ENCODE measurements around the gene PDPN.

The PDPN gene

GRCh38 chr1:13581446-13581845, 2.2 kb upstream of the PDPN start:
- no peak for DNase-seq

DNA sequence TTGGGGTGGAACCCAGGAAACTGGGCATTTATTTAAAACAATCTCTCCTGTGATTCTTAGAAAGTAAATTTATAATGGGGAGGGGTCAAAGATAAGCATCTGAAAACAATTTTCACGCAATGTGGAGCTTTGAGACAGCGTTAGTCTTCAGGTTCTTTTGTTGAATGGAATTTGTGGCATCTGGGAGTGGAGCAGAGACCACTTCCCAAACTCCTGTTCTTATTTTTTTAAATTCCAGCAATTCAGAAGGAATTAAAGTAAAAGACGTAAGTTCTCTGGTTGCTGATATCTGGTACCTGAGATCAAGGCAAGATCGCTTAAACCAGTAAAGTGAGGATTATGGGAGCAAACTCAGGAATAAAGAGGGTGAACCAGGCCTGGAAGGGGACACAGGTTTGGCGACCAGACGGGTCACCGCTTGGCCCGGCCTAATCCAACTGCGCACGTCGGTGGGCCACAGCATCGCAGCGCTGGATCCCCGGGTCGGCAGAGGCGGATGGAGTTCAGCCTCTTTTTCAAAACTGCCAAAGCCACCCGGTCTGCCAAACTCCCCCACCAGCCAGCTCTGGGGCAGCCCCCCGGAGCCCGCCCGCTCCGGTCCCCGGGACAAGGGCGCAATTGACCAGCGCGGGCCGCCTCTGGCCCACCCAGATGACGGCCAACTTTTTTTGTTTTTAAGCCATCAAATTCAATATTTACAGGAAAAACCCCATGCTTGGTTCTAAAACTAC, 754 bp upstream of the PDPN start:
- no peak for DNase-seq

DNA sequence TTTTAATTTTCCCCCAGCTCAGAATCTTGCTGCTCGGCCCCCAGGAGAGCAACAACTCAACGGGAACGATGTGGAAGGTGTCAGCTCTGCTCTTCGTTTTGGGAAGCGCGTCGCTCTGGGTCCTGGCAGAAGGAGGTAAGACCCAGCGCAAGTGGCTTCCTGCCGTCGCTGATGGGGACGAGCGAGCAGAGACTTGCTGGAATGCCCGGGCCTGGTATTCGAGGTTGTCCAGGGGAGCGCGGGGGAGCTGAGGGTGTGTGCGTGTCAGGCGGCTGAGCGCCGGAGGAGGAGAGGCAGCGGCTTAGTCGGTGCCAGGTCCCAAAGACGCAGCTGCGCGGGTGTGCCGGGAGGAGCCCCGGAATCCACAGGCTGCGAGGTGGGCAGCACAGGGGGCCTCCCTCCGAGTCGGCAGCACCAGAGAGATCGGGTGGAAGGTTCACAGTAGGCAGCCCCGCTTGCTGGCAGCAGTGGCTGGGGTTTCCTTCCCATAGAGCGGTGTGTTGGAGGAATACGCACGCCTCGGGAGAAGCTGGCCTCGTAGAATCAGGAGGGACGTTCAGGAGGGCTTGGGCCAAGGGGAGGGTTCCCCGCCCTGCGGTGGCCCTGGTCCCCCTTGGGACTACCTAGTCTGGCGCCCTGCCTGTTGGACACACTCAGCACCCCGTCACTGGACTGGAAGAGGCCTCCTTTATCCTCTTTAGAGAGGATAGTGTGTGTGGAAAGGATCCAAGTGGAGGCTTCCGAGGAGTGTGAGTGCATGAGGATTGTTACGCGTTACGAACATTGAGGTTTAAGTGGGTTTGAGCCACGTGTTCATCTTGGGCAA, 547 bp downstream of the PDPN start:
- no peak for DNase-seq

GRCh38 chr1:13584876-13585611, 1.4 kb downstream of the PDPN start:
- no peak for DNase-seq

- no peak for DNase-seq
These were observed 2.0 kb downstream of the PDPN start for GRCh38 chr1:13585612-13585991.

DNA sequence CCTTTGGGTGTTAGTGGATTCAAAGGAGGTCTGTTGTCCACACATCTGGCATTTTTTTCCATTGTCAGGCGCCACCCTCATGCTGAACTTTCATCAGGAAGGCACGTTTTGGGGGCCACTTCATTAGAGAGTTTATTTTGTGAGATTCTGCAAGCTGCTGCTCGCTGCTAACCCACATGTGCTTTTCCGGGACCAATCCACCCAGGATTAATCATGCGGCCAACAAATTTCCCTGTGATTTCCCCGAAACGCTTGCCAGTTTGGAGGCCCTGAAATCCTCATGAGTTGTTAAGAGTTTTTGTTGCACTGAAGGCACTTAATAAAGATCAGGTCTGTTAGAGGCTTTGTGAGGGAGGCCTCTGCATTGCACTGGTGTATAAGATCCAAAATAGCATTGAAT, 2.4 kb downstream of the PDPN start:
- DNase-seq: no peak

DNA sequence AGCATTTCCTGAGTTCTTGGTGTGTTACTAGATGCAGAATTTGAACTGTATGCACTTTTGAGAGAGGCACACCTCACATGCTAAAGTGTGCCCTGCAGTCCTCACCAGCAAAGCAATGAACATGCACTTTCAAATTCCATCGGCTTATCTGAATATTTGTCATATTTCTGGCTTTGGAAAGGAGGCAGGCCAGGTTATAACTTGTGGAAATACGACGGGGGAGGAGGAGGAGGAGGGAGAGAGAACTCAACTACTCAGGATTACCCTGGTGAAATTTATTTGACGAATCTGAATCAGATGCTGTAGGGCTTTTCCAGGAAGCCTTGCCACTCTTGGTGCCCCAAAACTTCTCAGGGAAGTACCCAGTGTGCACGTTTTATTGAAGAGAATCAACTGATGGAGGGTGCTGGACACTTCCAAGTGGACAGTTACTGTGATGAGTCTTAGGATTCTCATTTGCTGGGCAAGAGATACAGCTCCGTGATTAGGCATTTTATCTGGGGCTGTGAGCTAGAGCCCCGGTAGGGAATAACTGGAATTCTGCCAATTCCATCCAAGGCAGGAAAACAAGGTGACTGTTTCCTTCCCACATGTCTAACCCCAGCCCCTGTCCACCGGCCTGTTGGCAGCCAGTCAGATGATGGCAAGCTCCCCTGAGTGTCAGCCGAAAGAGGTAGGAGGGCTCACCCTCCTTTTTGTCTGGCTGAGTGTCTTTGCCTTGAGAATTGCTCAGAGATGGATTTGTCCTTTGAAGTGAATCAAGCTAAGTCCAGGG, 3.8 kb downstream of the PDPN start:
- DNase-seq: no peak

DNA sequence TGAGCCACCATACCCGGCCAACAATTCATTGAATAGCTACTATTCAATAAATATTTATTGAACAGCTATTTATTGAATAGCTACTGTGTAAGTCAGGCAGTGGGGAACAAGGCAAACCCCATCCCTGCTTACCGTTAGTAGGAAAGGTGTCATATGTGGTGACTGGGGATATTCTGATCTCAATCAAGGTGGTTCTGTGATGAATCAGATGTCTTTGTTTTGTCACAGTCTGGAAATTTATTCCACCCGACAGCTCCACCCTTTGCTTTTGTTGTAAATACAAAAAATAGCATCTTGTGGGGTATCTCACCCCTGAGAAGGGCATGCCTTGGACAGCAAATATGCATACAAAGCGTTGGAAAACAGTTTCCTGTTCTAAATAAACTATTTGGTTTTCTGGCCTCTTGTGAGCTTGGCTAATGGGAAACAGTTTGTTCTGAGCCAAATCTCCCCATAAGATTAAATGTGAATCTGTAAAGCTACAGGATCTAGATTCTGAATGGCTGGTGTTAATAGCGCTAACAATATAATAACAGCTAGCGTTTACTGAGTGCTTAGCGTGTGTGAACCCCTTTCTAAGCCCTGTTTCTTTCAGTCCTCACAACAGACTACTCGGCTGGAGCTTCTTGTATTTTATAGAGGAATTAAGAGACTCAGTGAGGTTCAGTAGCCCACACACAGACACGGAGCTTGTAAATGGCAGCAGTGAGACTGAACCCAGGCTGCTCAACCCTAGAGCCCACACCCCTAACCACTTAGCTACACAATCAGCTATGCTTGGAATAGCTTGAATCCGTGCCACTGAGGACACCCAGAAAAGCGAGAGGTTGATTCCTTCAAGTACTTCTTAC, 5.5 kb downstream of the PDPN start:
- DNase-seq: no peak

- no peak for DNase-seq
These were observed 6.9 kb downstream of the PDPN start for GRCh38 chr1:13590486-13590885.

- no peak for DNase-seq
These were observed 10.0 kb downstream of the PDPN start for GRCh38 chr1:13593511-13594131.

DNA sequence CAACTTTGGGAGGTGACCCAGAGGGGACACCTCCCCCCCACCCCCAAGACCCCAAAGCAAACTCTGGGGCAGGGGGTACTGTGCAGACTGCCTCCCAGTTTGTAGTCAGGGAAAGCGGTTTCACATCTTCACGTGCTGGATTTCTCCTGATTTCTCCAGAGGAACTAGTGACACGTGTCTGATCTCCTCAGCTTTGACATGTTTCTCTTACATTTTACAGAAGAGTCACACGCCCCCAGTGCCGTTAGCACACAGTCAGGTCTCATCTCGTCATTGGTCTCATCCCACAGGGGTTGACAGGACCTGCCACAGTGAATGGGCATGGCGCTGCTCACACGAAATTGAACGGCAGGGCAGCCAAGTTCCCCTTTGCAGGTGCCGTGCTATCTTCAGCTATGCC, 11.8 kb downstream of the PDPN start:
- DNase-seq: no peak

GRCh38 chr1:13597166-13597565, 13.5 kb downstream of the PDPN start:
- DNase-seq: no peak

DNA sequence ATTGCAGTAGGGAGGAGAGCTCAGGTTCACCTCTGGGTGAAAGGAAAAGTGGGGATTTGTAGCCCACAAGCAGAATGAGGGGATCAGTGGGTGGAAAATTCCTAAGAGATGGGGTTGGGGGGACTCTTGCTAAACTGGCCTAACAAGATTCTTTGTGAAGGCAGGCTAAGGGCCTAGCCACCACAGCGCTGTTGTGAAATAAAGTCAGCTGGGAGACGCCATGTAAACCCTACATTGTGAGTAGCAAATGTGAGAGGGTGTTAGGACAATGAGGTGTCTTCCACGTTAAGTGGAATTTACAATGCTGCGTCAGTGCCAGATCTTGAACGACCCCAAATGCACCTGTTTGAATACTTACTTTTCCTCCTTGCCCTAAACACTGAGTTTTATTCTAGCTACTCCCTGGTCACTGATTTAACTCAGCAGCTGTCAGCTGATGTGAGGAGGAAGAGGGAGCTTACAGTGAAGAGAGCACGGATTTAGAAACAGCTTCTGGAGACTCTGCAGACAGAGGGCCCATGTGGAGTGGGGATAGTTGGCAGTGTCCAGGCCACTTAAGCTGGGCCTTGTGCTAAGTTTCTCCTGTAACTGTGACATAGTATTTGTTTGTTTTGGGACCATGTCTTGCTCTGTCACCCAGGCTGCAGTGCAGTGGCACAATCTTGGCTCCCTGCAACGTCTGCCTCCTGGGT, 17.3 kb downstream of the PDPN start:
- no peak for DNase-seq

DNA sequence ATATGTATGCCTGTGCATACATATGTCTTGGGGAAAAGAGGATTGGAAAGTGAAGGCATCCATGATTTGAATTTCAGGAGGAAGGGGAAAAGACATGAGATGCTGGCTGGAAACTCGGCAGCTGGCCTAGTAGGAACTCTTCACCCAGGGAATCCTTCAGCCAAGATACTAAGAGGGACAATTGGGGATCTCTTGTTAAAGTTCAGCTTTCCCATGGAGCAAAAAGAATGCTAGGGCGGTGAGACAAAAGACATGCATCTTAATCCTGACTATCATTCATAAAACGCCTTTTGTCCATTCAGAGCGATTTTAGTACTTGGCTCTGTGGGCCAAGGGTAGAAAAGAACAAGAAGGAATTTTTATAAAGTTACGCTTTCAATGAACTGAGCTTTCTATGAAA, 20.5 kb downstream of the PDPN start:
- DNase-seq: no peak

- DNase-seq: no peak
These were observed 21.1 kb downstream of the PDPN start for GRCh38 chr1:13604721-13605120.

DNA sequence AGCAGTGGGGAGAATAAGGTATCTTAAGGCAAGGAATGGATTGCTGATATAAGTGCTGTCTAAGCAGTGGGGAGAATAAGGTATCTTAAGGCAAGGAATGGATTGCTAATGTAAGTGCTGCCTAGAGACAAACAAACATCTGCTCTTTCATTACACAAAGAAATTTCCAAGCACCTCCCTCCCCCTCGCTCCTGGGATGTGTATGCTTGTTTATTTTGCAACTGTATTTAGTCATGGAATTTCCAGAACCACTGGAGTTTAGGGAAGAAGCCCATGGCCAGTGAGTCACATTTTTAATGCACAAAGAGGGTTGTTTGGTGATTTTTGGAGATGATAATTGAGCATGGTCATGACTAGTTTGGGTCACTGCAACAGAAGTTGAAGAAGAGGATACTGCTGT, 21.5 kb downstream of the PDPN start:
- DNase-seq: no peak

DNA sequence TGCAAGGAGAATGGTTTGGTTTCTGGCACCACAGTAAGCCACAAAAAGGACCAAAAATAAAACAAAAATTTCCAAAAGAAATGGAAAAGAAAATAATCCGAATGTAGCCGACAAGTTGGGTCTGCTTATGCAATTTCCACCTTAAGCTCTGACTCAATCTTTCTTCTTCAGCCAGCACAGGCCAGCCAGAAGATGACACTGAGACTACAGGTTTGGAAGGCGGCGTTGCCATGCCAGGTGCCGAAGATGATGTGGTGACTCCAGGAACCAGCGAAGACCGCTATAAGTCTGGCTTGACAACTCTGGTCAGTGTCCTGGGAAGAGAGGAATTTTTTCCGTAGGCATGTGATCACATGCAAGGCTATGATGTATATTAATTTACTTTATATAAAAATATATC, 23.4 kb downstream of the PDPN start:
- no peak for DNase-seq

- no peak for DNase-seq
These were observed 32.6 kb downstream of the PDPN start for GRCh38 chr1:13616234-13616633.

DNA sequence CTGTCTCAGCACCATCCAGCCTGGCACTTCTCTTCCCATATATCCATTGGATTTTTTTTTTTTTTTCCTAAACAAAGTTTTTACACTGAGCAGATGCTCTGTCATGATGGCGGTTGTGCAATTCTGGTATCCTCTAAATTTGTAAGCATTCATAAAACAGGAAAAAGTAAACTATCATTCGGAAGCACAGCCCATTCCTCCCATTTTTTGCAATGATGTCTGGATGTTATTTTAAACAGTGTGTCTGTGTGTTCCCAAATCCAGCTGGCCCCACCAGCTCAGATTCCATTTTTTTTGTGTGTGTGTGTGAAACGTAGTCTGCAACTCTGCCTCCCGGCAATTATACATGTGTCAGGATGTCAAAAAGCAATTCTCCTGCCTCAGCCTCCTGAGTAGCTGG, 33.5 kb downstream of the PDPN start:
- no peak for DNase-seq

DNA sequence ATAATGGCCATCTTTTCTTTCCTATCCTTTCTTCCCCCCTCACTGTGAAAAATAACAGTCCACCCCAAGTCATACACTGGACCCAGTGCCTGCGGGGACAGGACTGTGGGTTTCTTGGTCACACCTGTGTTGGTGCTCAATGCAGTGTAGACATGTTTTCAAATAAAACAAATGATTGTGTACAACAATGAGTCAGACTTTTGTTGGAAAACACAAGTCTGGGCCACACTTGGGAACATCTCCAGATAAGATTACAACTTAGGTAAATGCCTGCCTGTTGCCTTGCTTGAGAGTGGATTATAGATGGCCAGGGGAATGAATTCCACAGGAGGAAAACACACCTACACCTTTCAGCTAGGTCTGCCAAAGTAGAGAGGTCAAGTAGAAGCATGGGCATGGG, 34.1 kb downstream of the PDPN start:
- no peak for DNase-seq

- no peak for DNase-seq
These were observed 34.9 kb downstream of the PDPN start for GRCh38 chr1:13618483-13618882.
